Measurements from ENCODE around the gene CDK3.
"Not testable (repeated sequence)": the region's sequence is repeated elsewhere in the genome, so short reads cannot be mapped to it uniquely, and the experiment has no call there.

Gene CDK3

DNA sequence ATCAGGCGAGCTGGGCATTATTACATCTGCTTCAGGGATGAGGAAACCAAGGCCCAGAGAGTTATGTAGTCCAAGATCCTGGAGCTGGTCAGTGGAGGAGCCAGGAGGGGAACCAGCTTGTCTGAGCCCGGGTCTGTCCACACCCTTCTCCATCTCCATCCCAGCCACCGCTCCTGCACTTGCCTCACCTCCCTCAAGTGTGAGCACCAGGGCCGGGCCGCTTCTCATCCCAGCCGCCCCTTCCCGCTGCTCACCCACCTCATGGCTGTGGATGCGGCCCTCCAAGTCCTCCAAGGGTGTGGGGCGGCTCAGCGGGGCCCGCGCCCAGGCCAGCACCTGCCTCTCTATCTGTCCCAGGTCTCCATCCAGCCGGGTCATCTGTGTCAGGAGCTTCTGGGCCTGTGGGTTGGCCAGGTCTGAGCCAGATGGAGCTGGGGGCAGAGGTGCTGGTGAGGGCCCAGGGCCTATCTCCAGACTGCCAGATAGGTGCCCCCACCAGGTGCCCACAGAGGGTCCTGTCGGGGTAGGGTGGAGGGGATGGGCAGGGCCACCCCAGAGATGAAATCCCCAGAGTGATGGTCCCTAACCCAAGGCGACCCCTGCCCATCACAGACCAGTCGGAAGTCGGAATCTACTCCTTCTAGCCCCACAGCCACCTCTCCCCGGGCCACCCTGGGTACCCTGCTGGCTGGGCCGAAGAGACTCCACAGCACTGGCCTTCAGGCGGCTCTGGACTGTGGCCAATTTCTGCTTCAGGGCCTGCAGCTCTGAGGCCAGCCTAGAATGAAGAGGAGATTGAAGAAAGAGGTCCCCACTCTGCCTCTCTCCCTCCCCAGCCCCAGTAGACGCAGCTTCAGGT, 17.1 kb downstream of the CDK3 start:
- DNase-seq = no peak

GRCh38 chr17:76018340-76018680, 17.7 kb downstream of the CDK3 start:
- DNase-seq = no peak

DNA sequence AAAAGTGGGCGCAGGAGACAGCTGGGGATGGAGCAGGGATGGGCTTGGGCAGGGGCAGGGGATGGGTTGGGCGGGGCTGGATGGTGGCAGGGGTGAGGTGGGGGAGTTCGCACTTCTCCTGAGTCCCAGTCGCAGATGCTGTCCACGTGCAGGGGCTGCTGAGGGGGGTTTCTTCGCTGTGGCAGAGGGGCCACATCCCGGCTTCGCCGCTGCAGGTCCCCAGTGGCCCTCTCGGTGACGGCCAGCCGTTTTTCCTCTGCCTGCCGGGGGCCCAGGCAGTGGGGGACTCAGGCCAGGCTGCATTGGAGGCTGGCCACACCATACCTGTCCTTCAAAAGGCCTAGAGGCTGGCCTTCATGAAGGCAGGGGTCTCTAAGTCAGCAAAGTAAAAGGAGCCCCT, 18.1 kb downstream of the CDK3 start:
- no peak for DNase-seq

DNA sequence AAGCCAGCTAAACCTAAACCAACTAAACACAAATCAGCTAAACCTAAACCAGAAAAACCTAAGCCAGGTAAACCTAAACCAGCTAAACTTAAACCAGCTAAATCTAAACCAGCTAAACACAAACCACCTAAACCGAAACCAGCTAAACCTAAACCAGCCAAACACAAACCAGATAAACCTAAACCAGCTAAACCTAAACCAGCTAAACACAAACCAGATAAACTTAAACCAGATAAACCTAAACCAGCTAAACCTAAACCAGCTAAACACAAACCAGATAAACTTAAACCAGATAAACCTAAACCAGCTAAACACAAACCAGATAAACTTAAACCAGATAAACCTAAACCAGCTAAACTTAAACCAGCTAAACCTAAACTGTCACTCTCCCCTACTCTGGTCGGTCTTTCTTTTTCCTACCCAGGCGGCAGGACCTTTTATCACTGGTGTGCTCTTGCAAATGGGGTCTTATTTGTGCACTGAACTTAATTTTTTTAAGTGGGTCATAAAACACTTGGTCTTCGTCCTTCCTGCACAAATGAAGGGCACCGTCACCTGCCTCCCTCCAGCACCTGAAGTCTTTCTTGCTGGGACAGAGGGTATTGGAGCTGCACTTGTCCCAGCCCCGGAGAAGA, 19.3 kb downstream of the CDK3 start:
- no peak for DNase-seq

- no peak for DNase-seq
Measured at GRCh38 chr17:76022285-76022684, 21.6 kb downstream of the CDK3 start.

GRCh38 chr17:76022973-76023899, 22.6 kb downstream of the CDK3 start:
- DNase-seq = no peak

GRCh38 chr17:76023900-76024237, 23.2 kb downstream of the CDK3 start:
- no peak for DNase-seq

GRCh38 chr17:76024353-76024752, 23.7 kb downstream of the CDK3 start:
- DNase-seq = no peak

DNA sequence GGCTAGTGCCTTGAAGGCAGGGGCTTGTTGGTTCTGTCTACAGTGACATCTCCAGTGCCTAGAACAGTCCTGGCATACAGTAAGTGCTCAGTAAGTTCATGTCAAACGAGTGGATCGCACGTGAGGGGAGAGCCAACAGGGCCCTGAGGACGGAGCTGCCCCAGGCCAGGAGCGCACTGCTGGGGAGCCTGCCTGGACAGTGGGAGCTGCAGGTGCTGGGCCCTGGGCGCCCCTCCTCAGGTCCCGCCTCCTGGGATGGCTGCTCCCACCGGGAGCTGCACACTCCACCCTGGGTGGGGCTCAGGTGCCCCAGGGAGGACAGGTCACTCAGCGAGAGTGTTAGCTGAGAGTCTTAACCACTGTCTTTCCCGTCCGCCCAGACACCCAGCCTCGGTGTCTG, 24.6 kb downstream of the CDK3 start:
- no peak for DNase-seq

- no peak for DNase-seq
Measured at GRCh38 chr17:76026714-76027158, 26.1 kb downstream of the CDK3 start.

- DNase-seq = no peak
Measured at GRCh38 chr17:76027159-76027839, 26.6 kb downstream of the CDK3 start, which contains the start of gene EVPL. TSS of gene EVPL (minus strand) at chr17:76027306. CDS start at chr17:76027198, 108 bp downstream.

- DNase-seq = peak; percentile 28
Measured at GRCh38 chr17:76032073-76032779, 31.6 kb downstream of the CDK3 start.

GRCh38 chr17:76032780-76033108, 32.1 kb downstream of the CDK3 start:
- DNase-seq = no peak

GRCh38 chr17:76033139-76033538, 32.5 kb downstream of the CDK3 start:
- DNase-seq = no peak

- no peak for DNase-seq
Measured at GRCh38 chr17:76034428-76035350, 34.0 kb downstream of the CDK3 start.

GRCh38 chr17:76036497-76037261, 36.0 kb downstream of the CDK3 start:
- no peak for DNase-seq

DNA sequence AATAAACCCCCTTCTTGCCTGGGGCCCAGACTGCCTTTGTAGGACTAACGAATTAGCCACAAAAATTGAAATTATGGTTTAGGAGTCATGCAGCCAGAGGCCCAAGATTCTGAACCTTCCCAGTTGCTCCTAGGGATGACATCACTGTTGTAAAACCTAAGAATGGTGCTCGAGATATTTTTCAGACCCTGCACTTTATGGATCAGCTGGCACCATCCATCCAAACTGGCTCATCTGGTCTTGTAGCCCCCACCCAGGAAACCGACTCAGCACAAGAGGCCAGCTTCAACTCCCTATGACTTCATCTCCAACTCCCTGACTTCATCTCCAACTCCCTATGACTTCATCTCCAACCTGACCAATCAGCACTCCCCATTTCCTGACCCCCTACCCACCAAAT, 37.4 kb downstream of the CDK3 start:
- no peak for DNase-seq

DNA sequence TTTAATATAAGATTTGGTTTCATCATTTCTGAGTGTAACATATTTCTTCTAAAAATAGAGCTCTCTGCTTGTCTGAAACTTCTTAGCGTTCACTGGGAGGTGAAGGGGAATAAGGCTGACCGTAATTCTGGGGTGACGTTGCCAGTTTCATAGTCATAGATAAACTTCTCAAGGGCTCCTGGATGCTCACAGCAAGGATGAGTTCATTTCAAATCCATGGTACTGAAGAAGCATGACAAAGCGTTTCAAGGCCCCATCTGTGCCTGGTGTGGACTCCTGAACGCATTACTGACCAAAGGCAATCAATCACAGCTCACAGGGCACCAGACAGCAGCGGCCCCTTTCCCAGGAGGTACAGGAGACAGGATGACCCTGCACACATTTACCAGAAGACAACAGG, 38.5 kb downstream of the CDK3 start:
- no peak for DNase-seq

DNA sequence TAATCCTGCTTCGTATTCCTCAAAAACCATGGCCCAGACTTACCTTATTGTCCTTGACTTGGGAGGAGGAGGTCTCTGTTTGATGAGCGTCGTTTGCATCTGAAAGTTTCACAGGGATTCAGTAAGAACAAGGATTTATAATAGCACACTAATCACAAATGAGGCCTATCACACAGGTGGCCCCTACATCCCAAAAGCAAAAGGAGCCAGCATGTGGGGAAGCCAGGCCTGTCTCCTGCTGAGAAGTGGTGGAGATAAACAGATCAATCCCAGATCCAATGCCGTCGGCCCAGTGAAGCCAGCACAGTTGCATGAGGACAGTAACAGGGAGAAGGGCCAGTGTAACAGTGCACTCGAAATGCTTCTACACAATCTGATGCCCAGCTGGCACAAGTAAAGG, 39.7 kb downstream of the CDK3 start:
- DNase-seq = no peak

DNA sequence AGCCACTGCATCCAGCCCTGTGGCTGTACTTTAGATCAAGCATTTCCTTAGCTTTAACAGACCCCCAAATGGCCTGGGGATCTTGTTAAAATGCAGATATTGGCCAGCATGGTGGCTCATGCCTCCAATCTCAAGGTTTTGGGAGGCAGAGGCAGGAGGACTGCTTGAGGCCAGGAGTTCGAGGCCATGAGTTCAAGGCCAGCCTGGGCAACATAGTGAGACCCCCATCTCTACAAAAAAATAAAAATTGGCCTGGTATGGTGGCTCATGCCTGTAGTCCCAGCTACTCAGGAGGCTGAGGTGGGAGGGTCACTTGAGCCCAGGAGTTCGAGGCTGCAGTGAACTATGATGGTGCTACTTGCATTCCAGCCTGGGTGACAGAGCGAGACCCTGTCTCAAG, 42.2 kb downstream of the CDK3 start:
- not testable (repeated sequence) for DNase-seq

Data from RPMI8226 (cell line).